ENCODE data around the gene LGALS9.
"Not testable (repeated sequence)": the region's sequence is repeated elsewhere in the genome, so short reads cannot be mapped to it uniquely, and the experiment has no call there.

LGALS9 gene

GRCh38 chr17:27655525-27656111, 24.6 kb downstream of the LGALS9 start:
- DNase-seq: not testable (repeated sequence)

GRCh38 chr17:27656620-27657019, 25.6 kb downstream of the LGALS9 start:
- DNase-seq: not testable (repeated sequence)

- no peak for DNase-seq
Measured at GRCh38 chr17:27657620-27658019, 26.6 kb downstream of the LGALS9 start.

- DNase-seq: no peak
Measured at GRCh38 chr17:27659683-27660082, 28.7 kb downstream of the LGALS9 start.

- DNase-seq: no peak
Measured at GRCh38 chr17:27660436-27660835, 29.4 kb downstream of the LGALS9 start.

GRCh38 chr17:27663936-27664605, 33.1 kb downstream of the LGALS9 start:
- no peak for DNase-seq

- no peak for DNase-seq
Measured at GRCh38 chr17:27664606-27664965, 33.6 kb downstream of the LGALS9 start.

GRCh38 chr17:27665549-27665948, 34.6 kb downstream of the LGALS9 start:
- DNase-seq: no peak

- DNase-seq: not testable (repeated sequence)
Measured at GRCh38 chr17:27666270-27666669, 35.3 kb downstream of the LGALS9 start.

GRCh38 chr17:27666831-27667560, 36.0 kb downstream of the LGALS9 start:
- DNase-seq: no peak

- DNase-seq: no peak
Measured at GRCh38 chr17:27667656-27668487, 36.9 kb downstream of the LGALS9 start.

- DNase-seq: no peak
Measured at GRCh38 chr17:27668488-27668823, 37.5 kb downstream of the LGALS9 start.

- no peak for DNase-seq
Measured at GRCh38 chr17:27669136-27669535, 38.1 kb downstream of the LGALS9 start.

- no peak for DNase-seq
Measured at GRCh38 chr17:27669850-27670249, 38.9 kb downstream of the LGALS9 start.

GRCh38 chr17:27670791-27671590, 40.0 kb downstream of the LGALS9 start:
- DNase-seq: no peak

GRCh38 chr17:27671591-27671910, 40.6 kb downstream of the LGALS9 start:
- DNase-seq: no peak

GRCh38 chr17:27671977-27672480, 41.0 kb downstream of the LGALS9 start:
- not testable (repeated sequence) for DNase-seq

GRCh38 chr17:27674335-27674734, 43.3 kb downstream of the LGALS9 start:
- DNase-seq: no peak

- no peak for DNase-seq
Measured at GRCh38 chr17:27677191-27677590, 46.2 kb downstream of the LGALS9 start.

GRCh38 chr17:27686322-27686721, 55.3 kb downstream of the LGALS9 start:
- DNase-seq: not testable (repeated sequence)

- no peak for DNase-seq
Measured at GRCh38 chr17:27690882-27691281, 59.9 kb downstream of the LGALS9 start.

GRCh38 chr17:27695254-27695814, 64.3 kb downstream of the LGALS9 start:
- not testable (repeated sequence) for DNase-seq
